Measurements from ENCODE around the gene RER1.
A peak's percentile ranks its signal among the peaks of the same experiment; 100 is the strongest.

DNA sequence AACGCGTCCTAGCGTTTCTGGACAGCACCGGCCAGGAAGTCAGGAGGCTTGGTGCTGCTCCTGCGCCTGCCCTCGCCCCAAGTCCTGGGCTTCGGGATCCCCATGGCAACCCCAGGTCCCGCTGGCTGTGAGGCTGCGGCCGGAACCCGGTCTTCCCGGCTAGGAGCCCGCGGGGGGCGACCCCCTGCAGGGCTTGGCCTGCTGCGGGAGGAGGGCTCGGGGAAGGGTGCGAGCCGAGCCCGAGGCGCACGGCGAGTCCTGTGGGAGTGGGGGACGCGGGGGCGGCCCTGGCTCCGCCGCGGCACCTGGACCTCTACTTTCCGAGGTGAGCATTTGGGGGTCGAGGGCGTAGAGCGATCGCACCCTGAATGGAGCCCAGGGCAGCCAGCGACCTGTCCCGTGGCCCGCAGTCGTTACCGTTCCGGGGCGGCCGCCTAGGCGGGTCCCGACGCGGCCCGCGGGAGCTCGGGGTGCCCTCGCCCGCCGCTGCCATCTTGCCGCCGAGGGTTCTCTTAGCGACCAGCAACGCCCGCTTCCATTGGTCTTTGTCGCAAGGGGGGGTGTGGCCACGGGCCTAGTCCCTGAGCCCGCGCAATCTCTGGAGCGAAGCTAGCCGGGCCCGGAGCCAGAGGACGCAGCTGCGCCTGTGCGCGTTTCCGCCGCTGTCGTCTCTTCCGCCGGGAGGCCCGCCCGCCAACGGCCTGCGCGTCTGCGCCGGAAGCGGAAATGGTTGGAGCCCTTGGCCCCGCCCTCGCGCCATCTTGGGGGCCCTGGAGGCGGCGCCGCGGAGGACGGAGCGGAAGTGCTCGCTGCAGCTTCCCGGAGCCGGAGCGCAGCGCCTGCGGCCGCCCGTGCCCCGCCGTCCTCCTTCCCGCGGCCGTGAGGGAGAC, at the start of gene RER1, which contains the start of gene MORN1:
- TF ChIP-seq YY1 (IDR thresholded peaks at IDR 0.05; ENCODE audit: insufficient read depth, insufficient read length) (peak; percentile 63), SUZ12 (IDR thresholded peaks at IDR 0.05; ENCODE audit: extremely low read depth, insufficient read depth, insufficient read length) (no peak)

Data from NT2/D1 (cell line).